GM12878 (cell line): ENCODE data around the gene TMEM238L.

ENCODE experiments used
- ATF7 ChIP-seq: fragments of 450-650 bp; IDR thresholded peaks from 2 replicates; pipeline ENCODE4 v1.6.1; 2016; ENCODE audit warnings: low read depth, mild to moderate bottlenecking
- CTCF ChIP-seq, 3 experiments: IDR thresholded peaks in 2 of 3; conservative IDR thresholded peaks in 1 of 3; 2 replicates each; pipeline ENCODE4 v1.5.1; 2011; ENCODE audit warnings: low read depth in 3 of 3, low read length in 3 of 3, mild to moderate bottlenecking in 3 of 3, control low read depth in 2 of 3, moderate library complexity in 2 of 3, inconsistent platforms in 1 of 3, mixed read lengths in 1 of 3; ENCODE audit not compliant: control insufficient read depth in 2 of 3, insufficient read depth in 1 of 3; ENCODE audit errors: extremely low read depth in 1 of 3
- JUNB ChIP-seq: IDR thresholded peaks from 2 replicates; pipeline ENCODE4 v1.6.1; 2016; ENCODE audit warnings: antibody characterized with exemption, mild to moderate bottlenecking
- KAT2A ChIP-seq: conservative IDR thresholded peaks from 2 replicates; pipeline ENCODE4 v1.6.1; 2011; ENCODE audit warnings: low read depth, low read length; ENCODE audit not compliant: control insufficient read depth
- POLR2A ChIP-seq: IDR thresholded peaks from 2 replicates; pipeline ENCODE4 v1.6.1; 2011; ENCODE audit warnings: low read depth, mild to moderate bottlenecking, low read length
- SPI1 ChIP-seq: IDR thresholded peaks from 2 replicates; pipeline ENCODE4 v1.6.1; 2011; ENCODE audit warnings: low read depth, mild to moderate bottlenecking, low read length, moderate library complexity, borderline replicate concordance; ENCODE audit not compliant: insufficient read depth
- ZNF592 ChIP-seq: fragments of 450-650 bp; IDR thresholded peaks from 2 replicates; pipeline ENCODE4 v1.6.1; 2017; ENCODE audit warnings: mild to moderate bottlenecking, moderate library complexity
- TF ChIP-seq, protein P1 (sequence below): IDR thresholded peaks from 2 replicates; pipeline ENCODE4 v1.6.1; 2012; ENCODE audit warnings: mild to moderate bottlenecking, low read depth, low read length

GRCh38 chr17:10790491-10791401 is 13.2 kb downstream of the TMEM238L start:
- no peak for TF ChIP-seq CTCF (IDR thresholded peaks at IDR 0.05 in 2 of 3, conservative IDR thresholded peaks at IDR 0.05 in 1 of 3; ENCODE audit: control insufficient read depth in 2 of 3, extremely low read depth in 1 of 3, insufficient read depth in 1 of 3, low read depth in 3 of 3, low read length in 3 of 3)
- no peak for TF ChIP-seq ATF7
- TF ChIP-seq KAT2A = no peak
- TF ChIP-seq ZNF592 = no peak
- no peak for TF ChIP-seq SPI1
- TF ChIP-seq, protein P1, sequence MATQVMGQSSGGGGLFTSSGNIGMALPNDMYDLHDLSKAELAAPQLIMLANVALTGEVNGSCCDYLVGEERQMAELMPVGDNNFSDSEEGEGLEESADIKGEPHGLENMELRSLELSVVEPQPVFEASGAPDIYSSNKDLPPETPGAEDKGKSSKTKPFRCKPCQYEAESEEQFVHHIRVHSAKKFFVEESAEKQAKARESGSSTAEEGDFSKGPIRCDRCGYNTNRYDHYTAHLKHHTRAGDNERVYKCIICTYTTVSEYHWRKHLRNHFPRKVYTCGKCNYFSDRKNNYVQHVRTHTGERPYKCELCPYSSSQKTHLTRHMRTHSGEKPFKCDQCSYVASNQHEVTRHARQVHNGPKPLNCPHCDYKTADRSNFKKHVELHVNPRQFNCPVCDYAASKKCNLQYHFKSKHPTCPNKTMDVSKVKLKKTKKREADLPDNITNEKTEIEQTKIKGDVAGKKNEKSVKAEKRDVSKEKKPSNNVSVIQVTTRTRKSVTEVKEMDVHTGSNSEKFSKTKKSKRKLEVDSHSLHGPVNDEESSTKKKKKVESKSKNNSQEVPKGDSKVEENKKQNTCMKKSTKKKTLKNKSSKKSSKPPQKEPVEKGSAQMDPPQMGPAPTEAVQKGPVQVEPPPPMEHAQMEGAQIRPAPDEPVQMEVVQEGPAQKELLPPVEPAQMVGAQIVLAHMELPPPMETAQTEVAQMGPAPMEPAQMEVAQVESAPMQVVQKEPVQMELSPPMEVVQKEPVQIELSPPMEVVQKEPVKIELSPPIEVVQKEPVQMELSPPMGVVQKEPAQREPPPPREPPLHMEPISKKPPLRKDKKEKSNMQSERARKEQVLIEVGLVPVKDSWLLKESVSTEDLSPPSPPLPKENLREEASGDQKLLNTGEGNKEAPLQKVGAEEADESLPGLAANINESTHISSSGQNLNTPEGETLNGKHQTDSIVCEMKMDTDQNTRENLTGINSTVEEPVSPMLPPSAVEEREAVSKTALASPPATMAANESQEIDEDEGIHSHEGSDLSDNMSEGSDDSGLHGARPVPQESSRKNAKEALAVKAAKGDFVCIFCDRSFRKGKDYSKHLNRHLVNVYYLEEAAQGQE = no peak
- TF ChIP-seq JUNB = no peak
- TF ChIP-seq POLR2A = no peak
